Peyer's patch (tissue), 4 donors: Measurements from ENCODE around the gene JPH3.

ENCODE experiments used
- POLR2A ChIP-seq, 2 donors: fragments of 450-650 bp; IDR thresholded peaks; one replicate each; pipeline ENCODE4 v1.5.1; 2017; ENCODE audit warnings: antibody characterized with exemption in 2 of 2, mild to moderate bottlenecking in 2 of 2, moderate library complexity in 2 of 2
- TF ChIP-seq, protein P1 (sequence below), 6 experiments: fragments of 450-650 bp in 4 of 6; fragments of 200-600 bp in 2 of 6; sonication (generic) in 1 of 6; IDR thresholded peaks; one replicate each; pipeline ENCODE4 v1.5.1; 2017 to 2019; ENCODE audit warnings: antibody characterized with exemption in 6 of 6, mild to moderate bottlenecking in 3 of 6, moderate library complexity in 1 of 6

DNA sequence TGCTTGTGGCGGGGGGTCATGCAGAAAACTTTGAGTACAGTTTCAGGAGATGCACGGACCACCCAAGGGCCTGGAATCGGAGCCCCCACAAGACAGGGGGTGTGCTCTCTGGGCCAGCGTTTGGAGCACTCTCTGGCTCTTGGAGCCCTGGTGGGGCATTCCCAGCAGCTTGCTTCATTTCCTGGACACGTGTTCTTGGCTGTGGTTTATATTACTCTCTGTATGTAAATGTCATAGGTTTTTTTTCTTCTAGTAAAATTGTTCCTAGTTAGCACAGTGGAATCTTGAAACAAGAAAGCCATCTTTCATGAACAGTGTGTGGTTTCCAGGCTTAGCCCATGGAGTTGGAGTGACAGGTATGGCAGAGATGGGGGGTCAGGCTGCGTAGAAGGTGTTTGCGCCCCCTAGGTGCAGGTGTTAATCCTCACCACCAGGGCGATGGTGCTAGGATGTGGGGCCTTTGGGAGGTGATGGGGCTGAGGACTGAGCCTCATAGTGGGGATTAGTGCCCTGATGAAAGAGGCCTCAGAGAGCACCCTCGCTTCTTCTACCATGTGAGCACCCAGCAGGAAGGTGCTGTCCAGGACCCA is 79.8 kb downstream of the JPH3 start:
- TF ChIP-seq, protein P1, sequence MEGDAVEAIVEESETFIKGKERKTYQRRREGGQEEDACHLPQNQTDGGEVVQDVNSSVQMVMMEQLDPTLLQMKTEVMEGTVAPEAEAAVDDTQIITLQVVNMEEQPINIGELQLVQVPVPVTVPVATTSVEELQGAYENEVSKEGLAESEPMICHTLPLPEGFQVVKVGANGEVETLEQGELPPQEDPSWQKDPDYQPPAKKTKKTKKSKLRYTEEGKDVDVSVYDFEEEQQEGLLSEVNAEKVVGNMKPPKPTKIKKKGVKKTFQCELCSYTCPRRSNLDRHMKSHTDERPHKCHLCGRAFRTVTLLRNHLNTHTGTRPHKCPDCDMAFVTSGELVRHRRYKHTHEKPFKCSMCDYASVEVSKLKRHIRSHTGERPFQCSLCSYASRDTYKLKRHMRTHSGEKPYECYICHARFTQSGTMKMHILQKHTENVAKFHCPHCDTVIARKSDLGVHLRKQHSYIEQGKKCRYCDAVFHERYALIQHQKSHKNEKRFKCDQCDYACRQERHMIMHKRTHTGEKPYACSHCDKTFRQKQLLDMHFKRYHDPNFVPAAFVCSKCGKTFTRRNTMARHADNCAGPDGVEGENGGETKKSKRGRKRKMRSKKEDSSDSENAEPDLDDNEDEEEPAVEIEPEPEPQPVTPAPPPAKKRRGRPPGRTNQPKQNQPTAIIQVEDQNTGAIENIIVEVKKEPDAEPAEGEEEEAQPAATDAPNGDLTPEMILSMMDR (IDR thresholded peaks at IDR 0.05) = no peak
- TF ChIP-seq POLR2A (IDR thresholded peaks at IDR 0.05) = no peak
